AG09309 (cell line): ENCODE data around the gene BCAT1.
A peak's percentile ranks its signal among the peaks of the same experiment; 100 is the strongest.

ENCODE experiments used
- DNase-seq: peaks from one replicate; pipeline ENCODE4 v3.0.0-alpha.2; 2010; ENCODE audit warnings: low read depth
- H3K4me3 ChIP-seq: 2 replicates; pipeline ENCODE4 v1.5.1; 2011; ENCODE audit warnings: mild to moderate bottlenecking, low read depth, low read length, moderate library complexity; ENCODE audit not compliant: control insufficient read depth
- TF ChIP-seq, protein P1 (sequence below): IDR thresholded peaks from 2 replicates; pipeline ENCODE4 v1.5.1; 2011; ENCODE audit warnings: mild to moderate bottlenecking, low read depth, low read length, inconsistent platforms; ENCODE audit not compliant: insufficient read depth, control insufficient read depth; ENCODE audit errors: missing control alignments

The BCAT1 gene

DNA sequence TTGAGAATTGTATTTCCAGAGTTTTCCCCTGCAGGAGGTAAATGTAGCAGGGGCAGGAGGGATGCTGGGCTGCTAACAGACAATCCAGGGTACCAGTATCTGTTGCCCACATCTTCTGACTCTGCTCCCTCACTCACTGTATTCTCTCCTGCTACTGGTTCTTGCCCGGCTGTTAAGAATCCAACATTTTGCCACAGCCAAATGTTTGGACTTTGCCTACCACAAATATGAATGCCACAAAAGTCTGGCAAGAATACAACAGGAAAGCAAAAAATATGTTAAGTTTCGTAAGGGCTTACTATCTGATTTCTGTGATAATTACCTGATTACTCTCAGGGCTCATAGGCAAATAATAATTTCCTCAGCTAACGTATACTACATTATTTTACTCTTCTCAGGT is 160.0 kb downstream of the BCAT1 start:
- TF ChIP-seq, protein P1, sequence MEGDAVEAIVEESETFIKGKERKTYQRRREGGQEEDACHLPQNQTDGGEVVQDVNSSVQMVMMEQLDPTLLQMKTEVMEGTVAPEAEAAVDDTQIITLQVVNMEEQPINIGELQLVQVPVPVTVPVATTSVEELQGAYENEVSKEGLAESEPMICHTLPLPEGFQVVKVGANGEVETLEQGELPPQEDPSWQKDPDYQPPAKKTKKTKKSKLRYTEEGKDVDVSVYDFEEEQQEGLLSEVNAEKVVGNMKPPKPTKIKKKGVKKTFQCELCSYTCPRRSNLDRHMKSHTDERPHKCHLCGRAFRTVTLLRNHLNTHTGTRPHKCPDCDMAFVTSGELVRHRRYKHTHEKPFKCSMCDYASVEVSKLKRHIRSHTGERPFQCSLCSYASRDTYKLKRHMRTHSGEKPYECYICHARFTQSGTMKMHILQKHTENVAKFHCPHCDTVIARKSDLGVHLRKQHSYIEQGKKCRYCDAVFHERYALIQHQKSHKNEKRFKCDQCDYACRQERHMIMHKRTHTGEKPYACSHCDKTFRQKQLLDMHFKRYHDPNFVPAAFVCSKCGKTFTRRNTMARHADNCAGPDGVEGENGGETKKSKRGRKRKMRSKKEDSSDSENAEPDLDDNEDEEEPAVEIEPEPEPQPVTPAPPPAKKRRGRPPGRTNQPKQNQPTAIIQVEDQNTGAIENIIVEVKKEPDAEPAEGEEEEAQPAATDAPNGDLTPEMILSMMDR, result no peak
- DNase-seq, result no peak
- H3K4me3 ChIP-seq, result no peak overlapping the region

DNA sequence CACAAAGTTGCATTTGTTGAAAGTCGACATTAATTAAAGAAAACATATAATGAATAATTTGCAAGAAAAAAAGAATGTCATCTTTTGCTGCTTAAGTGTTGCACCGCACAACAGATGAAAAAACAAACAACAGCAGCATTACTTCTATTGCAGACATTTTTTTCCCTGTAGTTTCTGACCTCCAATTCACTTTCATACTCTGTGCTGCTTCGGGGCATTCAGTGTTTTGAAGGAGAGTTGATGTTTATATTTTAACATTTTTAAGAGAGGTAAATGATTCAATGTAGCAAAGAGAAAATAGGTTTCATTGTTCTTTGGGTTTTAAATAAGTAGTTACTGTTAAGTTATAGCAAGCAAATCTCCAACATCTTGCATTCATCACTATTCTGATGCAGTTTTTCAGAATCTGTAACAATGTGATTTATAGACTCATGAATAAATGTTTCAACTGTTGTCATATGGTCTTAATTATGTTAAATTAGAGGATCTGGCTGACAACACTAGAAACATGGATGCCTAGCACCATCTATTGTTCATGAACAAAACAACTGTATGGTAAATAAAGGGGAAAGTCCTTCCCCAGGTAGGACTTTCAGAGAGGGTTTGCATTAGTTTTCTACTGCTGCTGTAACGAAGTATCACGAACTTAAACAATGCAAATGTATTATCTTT is 168.1 kb downstream of the BCAT1 start:
- TF ChIP-seq, protein P1, result peak; percentile 48
- H3K4me3 ChIP-seq, result no peak overlapping the region
- DNase-seq, result peak; percentile 35

GRCh38 chr12:24778486-24779304 is 170.2 kb downstream of the BCAT1 start:
- TF ChIP-seq, protein P1, result peak; percentile 44
- no peak overlapping the region for H3K4me3 ChIP-seq
- peak; percentile 17 for DNase-seq

- TF ChIP-seq, protein P1, result no peak
- no peak overlapping the region for H3K4me3 ChIP-seq
- DNase-seq, result no peak
Observed at GRCh38 chr12:24777359-24777758, 171.5 kb downstream of the BCAT1 start.

DNA sequence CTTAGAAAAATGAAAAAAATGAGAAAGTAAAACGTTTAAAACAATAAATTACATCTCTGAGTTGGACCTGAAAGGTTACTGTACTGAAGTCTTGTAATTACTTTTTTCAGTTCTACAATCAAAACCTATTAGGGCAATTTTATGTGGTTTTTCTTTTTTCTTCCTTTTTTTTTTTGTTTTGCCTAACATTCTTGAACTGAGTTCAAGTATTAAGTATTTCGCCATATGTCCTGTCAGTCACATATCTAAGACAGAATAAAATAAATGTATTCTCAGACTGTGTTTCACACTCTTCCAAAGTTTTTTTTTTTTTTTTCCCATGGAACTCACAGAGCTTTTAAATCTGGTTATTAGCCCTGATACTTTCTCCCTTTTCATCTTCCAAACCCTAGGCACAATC is 172.0 kb downstream of the BCAT1 start:
- no peak for DNase-seq
- TF ChIP-seq, protein P1, result no peak
- no peak overlapping the region for H3K4me3 ChIP-seq

DNA sequence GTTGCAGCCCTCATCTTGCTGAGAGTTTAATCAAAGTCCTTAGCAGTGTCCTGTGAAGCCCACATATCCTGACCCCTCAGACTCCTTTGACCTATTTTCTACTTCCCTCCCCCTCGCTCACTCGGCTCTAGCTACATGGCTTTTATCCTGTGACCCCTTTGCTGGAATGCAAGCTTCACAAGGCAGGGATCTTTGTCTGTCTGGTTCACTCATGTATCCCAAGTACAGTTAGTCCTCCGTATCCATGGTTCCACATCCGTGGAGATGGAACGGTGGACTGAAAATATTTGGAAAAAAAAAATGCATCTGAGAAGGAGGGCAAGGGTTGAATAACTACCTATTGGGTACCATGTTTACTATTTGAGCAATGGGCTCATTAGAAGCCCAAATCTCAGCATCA is 173.8 kb downstream of the BCAT1 start:
- TF ChIP-seq, protein P1, result no peak
- H3K4me3 ChIP-seq, result no peak overlapping the region
- DNase-seq, result no peak

- TF ChIP-seq, protein P1, result no peak
- DNase-seq, result no peak
Observed at GRCh38 chr12:24773996-24774395, 174.9 kb downstream of the BCAT1 start.

More at GRCh38 chr12:24773996-24774395, 174.9 kb downstream of the BCAT1 start:
- no peak overlapping the region for H3K4me3 ChIP-seq
